ENCODE measurements around the gene TPRN.

DNA sequence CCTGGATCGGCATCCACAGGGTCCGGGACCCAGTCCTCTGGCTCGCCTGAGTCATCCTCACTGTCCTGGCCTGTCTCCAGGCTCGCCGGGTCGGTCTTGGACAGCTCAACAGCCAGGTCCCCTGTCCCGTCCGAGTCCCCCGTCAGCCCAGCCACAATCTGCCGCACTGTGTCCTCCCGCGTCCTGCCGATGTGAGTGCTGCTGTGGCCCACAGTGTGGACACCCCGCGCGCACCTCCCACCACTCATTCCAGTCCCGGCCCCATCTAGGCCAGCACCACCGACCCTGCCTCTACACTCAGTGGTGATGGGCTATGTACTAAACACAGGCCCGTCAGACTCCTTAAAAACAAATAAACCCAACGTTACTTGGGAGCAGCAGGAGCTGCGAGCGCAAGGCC lies 18.9 kb downstream of the TPRN start:
- TF ChIP-seq, protein P1, sequence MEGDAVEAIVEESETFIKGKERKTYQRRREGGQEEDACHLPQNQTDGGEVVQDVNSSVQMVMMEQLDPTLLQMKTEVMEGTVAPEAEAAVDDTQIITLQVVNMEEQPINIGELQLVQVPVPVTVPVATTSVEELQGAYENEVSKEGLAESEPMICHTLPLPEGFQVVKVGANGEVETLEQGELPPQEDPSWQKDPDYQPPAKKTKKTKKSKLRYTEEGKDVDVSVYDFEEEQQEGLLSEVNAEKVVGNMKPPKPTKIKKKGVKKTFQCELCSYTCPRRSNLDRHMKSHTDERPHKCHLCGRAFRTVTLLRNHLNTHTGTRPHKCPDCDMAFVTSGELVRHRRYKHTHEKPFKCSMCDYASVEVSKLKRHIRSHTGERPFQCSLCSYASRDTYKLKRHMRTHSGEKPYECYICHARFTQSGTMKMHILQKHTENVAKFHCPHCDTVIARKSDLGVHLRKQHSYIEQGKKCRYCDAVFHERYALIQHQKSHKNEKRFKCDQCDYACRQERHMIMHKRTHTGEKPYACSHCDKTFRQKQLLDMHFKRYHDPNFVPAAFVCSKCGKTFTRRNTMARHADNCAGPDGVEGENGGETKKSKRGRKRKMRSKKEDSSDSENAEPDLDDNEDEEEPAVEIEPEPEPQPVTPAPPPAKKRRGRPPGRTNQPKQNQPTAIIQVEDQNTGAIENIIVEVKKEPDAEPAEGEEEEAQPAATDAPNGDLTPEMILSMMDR (conservative IDR thresholded peaks at IDR 0.05; ENCODE audit: low read length): no peak
- TF ChIP-seq EZH2phosphoT487 (IDR thresholded peaks at IDR 0.05; ENCODE audit: borderline replicate concordance): no peak

Measured in Loucy (cell line).